NB4 (cell line): ENCODE measurements around the gene RXRA.

Experiments
- DNase-seq: peaks from one replicate; pipeline ENCODE4 v3.0.0; 2010; ENCODE audit warnings: low read depth
- H3K4me3 ChIP-seq: one replicate; pipeline ENCODE4 v1.5.1; 2011; ENCODE audit warnings: mild to moderate bottlenecking, low read depth, low read length, moderate library complexity
- MYC ChIP-seq: IDR thresholded peaks from 2 replicates; pipeline ENCODE4 v1.6.1; 2011; ENCODE audit warnings: low read depth, low read length
- POLR2A ChIP-seq: IDR thresholded peaks from 2 replicates; pipeline ENCODE4 v1.6.1; 2011; ENCODE audit warnings: mild to moderate bottlenecking; ENCODE audit not compliant: insufficient read length; ENCODE audit errors: extremely low read depth
- TF ChIP-seq, protein P1 (sequence below): IDR thresholded peaks from one replicate; pipeline ENCODE4 v1.5.1; 2012; ENCODE audit warnings: low read depth, low read length
- TF ChIP-seq, protein P2 (sequence below): IDR thresholded peaks from 2 replicates; pipeline ENCODE4 v1.6.1; 2011; ENCODE audit warnings: low read depth, low read length

Gene RXRA

DNA sequence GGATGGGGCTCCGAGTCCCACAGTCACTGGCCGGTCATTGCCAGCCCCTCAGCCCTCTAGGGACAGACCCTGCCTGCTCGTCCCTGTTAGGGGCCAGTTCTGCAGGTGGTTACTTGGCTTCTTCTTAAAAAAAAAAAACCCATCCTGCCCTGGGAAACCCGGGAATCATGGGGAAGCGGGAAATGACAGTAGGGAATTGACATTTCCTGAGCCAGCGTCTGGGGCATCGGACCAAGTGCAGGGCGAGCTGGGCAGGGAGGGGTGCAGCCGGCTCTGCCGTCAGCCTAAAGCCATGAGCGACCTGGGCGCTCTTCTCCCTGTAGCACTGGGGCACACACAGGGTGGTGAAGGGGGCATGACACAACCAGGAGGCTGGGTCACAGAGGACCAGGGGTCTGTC, 66.6 kb downstream of the RXRA start:
- H3K4me3 ChIP-seq: no peak overlapping the region
- DNase-seq: no peak
- TF ChIP-seq MYC (no peak), POLR2A (no peak)
- TF ChIP-seq, protein P1, sequence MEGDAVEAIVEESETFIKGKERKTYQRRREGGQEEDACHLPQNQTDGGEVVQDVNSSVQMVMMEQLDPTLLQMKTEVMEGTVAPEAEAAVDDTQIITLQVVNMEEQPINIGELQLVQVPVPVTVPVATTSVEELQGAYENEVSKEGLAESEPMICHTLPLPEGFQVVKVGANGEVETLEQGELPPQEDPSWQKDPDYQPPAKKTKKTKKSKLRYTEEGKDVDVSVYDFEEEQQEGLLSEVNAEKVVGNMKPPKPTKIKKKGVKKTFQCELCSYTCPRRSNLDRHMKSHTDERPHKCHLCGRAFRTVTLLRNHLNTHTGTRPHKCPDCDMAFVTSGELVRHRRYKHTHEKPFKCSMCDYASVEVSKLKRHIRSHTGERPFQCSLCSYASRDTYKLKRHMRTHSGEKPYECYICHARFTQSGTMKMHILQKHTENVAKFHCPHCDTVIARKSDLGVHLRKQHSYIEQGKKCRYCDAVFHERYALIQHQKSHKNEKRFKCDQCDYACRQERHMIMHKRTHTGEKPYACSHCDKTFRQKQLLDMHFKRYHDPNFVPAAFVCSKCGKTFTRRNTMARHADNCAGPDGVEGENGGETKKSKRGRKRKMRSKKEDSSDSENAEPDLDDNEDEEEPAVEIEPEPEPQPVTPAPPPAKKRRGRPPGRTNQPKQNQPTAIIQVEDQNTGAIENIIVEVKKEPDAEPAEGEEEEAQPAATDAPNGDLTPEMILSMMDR: no peak
- TF ChIP-seq, protein P2, sequence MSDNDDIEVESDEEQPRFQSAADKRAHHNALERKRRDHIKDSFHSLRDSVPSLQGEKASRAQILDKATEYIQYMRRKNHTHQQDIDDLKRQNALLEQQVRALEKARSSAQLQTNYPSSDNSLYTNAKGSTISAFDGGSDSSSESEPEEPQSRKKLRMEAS: no peak

DNA sequence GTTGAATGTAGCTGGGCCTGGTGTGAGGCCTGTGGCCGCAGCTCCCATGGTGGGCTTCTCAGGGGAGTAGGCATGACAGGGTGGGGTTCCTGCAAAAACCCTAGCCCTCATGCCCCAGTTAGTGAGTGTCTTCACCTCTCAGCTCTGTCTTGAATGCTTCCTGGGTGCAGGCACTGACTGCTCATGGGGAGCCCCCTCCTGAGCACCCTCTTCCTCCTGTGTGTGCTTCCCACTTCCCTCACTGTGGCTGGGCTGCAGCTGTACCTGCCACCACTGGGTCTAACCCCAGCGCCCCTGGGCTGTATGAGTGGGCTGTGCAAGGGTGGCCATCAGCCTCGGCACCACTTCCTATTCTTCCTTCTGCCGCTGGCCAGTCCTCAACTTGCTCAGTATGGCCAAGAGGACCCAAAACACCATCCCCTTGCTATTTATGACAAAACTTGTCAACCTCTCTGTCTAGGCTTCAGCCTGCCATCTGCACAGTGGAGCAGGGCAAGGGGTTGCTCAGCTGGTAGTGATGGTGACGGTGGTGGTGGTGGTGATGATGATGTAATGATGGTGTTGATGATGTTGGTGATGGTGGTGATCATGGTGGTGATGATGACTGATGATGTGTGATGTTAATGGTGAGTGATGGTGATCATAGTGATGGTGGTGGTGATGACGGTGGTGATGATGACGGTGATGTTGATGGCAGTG, 67.5 kb downstream of the RXRA start:
- TF ChIP-seq, protein P2: no peak
- TF ChIP-seq MYC (no peak), POLR2A (no peak)
- DNase-seq: no peak
- H3K4me3 ChIP-seq: no peak overlapping the region

DNA sequence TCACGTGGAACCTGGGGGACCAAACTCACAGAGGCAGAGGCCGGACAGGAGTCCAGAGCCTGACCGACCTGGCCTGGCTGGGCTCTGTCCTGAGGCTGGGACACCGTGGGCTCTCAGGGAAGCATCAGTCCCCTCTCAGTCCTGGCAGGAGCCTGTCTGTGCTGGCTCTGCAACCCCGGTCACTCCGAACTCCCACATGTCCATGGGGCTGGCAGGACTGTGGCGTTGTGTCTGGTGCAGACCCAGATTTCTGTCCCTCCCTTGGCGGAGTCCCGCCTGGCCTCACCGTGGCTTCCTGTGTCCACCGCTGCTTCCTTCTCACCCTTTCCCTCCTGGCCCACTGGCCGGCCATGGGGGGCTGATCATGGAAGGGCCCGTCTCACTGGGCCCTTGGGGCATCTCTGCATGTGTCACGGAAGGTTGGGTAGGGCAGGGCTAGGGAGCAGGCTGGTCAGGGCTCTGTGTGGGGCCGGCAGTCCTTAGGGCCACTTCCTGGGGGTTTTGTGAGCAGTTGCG, 68.8 kb downstream of the RXRA start:
- TF ChIP-seq POLR2A (no peak), MYC (no peak)
- TF ChIP-seq, protein P2: no peak
- TF ChIP-seq, protein P1: no peak

GRCh38 chr9:134395737-134396257, 69.5 kb downstream of the RXRA start:
- H3K4me3 ChIP-seq: no peak overlapping the region
- DNase-seq: no peak
- TF ChIP-seq, protein P2: no peak
- TF ChIP-seq, protein P1: no peak
- no peak for TF ChIP-seq POLR2A
- TF ChIP-seq MYC: no peak

More for the DNA sequence above, 68.8 kb downstream of the RXRA start:
- no peak for DNase-seq
- H3K4me3 ChIP-seq: no peak overlapping the region

DNA sequence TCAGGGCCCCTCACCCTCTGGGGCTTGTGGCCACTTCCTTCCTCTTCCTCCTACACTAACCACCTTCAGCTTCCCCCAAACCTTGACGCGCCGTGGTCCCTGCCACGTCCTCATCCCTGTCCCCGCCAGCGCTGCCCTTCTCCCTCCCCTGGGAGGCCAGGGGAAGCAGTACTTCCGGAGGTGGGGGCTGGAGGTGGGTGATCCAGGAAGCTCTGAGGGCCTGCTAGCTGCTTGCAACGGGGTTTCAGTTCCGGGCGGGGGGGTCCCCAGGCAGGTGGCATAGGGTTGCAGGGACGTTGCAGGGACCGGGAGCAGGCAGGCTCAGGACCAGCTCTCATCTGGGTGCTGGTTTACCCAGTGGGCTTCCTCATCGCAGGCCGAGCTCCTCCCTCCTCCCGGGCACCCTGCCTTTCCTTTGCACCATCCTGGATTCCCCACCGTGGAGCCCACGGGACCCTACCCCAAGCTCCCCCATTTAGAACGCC, 70.0 kb downstream of the RXRA start:
- TF ChIP-seq, protein P2: peak; percentile 21; the same call in 1 of the 2 replicates
- TF ChIP-seq MYC (peak; percentile 69; the same call in 1 of the 2 replicates), POLR2A (no peak)
- TF ChIP-seq, protein P1: no peak
- DNase-seq: peak; percentile 93
- no peak overlapping the region for H3K4me3 ChIP-seq

- DNase-seq: peak; percentile 50
- TF ChIP-seq POLR2A: no peak
- TF ChIP-seq, protein P2: no peak
- no peak for TF ChIP-seq MYC
- TF ChIP-seq, protein P1: no peak
- no peak overlapping the region for H3K4me3 ChIP-seq
These were observed 70.6 kb downstream of the RXRA start for GRCh38 chr9:134396825-134397224.
